Measurements from ENCODE around the gene ATP10A.

ATP10A gene

DNA sequence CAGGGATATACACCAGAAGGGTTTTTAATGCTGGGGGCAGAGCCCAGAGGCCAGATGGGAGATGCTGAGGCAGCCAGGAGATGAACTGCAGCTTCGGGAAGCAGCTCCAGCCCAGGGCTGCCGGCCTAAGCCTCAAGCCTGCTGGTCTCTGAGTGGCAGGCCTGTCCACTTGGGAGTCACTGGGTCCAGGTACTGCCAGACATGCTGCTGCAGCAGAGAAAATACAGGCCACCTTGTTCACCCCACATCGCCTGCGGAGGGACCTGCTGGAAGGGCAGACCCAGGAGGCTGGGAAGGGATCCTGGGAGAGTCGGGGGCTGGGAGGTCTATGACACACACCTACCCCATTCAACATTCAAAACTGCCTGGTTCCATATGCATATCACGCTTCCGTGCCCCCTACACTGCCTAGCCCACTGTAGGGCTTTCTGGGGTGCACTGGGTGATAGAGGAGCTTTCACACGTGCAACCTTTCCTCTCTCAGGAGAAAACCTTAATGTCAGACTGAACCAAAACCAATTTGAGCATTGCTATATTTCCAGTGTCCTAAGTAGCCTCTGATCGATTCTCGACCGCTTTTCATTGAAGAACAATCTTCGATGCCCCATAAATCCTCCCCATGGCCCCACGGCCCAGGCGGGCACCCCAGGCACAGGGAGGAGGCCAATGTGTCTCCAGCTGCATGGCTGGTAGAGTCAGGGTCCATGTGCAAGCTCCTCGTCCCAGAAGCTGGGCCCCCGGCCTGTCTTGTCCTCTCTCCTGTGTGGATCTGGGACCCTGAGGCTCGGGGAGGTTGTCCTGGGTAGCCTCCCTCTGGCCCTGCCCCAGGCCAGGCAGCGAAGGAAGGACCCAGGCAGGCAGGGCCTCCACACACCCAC is 147.4 kb downstream of the ATP10A start:
- DNase-seq = no peak

GRCh38 chr15:25714538-25714840 is 148.6 kb downstream of the ATP10A start:
- no peak for DNase-seq

GRCh38 chr15:25713736-25714537 is 149.2 kb downstream of the ATP10A start:
- DNase-seq = no peak

DNA sequence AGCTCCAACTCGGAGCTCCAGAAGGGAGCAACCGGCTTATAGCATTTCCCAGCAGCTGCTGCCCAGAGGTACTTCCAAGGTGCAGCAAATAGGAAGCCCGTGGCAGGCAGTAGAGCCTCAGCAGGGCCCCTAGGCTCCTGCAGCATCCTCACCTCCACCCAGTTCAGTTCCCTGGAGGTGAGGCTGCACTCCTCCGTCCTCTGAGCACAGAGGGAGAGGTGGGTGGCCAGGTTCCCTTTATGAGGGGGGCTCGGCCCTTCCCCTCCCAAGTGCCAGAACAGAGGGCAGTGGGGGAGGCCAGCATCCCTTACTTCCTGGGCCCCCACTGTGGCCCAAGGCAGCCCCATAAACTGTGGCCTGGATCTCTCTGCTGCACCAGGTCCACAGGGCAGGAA is 150.2 kb downstream of the ATP10A start:
- DNase-seq = no peak

- DNase-seq = no peak
Observed at GRCh38 chr15:25712192-25712960, 150.8 kb downstream of the ATP10A start.

DNA sequence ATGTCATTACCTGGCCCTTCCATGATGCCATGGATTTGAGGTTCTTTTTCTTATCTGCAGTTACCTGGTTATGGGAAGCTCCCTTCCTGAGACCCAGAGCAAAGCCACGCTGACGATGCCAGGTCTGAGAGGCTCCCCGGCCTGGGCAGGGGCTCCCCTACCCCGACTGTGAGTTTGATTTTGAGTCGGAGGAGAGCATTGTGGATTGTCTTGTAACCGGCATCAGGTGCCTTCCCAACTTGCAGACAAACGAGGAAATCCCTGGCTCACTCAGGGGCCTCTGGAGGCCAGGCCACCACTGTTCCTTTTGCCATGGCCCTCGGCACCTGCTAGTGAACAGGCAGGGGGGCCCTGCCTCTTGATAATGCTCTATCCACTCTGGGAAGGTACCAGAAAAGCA is 151.4 kb downstream of the ATP10A start:
- DNase-seq = no peak

GRCh38 chr15:25711164-25711563 is 152.0 kb downstream of the ATP10A start:
- no peak for DNase-seq

DNA sequence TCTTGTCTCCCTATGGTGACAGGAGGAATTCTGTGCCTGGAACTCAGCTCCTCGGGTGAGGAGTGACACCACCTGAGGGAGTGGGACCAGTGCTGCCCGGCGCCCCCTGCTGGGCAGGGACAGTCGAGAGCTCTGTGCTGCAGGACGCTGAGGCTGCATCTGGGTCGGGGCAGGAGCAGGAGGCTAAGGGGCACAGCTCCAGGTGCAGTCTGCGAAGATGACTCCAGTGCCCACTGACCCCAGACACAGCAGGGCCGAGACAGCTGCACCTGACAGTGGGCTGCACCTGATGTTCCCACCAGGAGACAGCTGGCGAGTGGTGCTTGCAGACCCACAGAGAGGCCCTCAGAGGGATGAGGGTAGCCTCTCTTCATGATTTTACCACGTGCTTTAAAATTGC is 152.9 kb downstream of the ATP10A start:
- peak; percentile 28 to 69 (median 54) for DNase-seq

- DNase-seq = no peak
Observed at GRCh38 chr15:25709437-25710159, 153.5 kb downstream of the ATP10A start.

GRCh38 chr15:25708391-25708790 is 154.7 kb downstream of the ATP10A start:
- DNase-seq = no peak

DNA sequence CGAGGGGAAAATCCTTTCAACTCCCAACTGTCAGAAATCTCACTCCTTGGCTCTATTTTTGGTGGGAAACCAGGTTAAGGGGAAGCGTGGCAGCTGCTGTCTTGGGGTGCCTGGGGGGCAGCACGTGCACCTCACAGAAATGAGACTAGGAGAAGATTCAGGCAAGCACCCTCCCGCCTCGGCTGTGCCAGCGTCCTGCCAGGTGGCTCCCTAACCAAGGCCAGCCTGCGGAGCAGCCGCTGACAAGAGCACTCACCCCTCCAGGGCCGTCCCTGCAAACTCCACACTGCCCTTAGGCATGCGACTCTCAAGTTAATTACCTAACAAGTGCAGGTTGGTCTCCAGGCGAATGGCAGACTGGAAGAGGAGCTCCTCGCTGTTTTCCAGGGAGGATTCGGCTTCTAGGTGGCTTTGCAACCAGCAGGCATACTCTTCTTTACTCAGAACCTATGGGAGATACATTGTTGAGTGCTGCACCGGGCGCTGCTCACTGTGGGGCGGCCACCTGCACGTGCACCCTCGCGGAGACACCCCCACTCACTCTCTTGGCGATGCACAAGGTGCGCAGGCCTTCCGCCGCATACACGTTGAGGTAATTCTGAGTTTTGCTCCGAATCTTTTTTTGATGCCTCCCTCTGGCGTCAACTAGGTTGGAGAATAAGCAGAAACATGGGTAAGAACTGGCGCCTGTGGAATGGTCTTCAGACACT is 155.3 kb downstream of the ATP10A start:
- no peak for DNase-seq

- DNase-seq = no peak
Observed at GRCh38 chr15:25706176-25706955, 156.8 kb downstream of the ATP10A start.

GRCh38 chr15:25705433-25706115 is 157.6 kb downstream of the ATP10A start:
- no peak for DNase-seq

DNA sequence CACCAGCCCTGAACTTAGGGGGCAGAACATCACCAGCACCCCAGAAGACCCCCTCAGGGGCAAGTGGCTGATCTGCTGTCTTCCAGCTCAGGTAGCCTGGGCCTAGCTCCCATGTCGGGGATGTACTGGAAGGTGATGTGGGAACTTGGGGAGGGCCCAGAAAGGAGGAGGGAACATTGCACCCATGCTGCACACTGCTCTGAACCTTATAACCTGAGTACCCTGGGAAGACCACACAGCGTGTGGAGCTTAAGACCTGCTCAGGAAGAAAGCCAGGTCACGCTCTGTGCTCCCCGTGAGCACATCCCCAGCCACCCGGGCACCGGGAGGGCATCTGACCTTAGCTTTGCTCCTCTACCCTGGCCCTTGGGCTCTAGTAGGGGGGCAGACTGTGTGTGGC is 159.4 kb downstream of the ATP10A start:
- DNase-seq = no peak

GRCh38 chr15:25701721-25702465 is 161.2 kb downstream of the ATP10A start:
- no peak for DNase-seq

DNA sequence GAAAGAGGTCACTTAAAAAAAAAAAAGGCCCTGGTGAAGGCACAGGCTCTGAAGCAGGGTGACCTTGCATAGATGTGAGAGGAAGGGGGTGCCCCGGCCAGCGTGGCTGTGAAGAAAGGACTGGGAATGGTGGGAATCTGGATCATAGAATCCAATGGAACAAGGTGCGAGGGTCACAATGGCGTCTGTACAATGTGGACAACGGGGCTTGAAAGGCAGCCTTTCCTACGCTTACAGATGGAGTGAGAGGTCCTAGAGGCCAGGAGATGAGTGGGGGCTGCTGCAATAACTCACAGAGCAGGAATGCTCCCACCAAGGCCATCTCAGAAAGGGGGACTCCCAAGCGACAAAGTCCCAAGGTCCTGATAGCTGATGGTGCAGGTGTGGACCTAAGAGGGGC is 162.2 kb downstream of the ATP10A start:
- no peak for DNase-seq

DNA sequence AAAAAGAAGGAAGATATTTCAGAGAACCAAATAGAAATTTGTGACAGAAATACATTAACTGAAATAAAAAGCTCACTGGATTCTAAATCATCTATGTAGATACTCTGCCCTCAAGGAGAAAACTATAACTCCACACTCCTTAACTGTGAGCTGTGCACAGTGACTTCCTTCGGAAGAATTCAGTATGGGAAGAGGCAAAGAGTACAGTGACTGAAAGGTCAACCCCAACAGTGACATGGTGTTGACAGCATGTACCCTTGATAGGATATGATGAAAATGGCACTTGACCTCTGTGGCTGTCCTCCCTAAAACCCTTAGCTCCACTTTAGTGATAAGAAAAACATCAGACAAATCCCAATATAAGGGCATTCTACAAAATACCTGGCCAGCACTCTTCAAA is 165.5 kb downstream of the ATP10A start:
- DNase-seq = no peak

GRCh38 chr15:25695875-25696760 is 167.0 kb downstream of the ATP10A start:
- no peak for DNase-seq

- DNase-seq = no peak
Observed at GRCh38 chr15:25694823-25695312, 168.3 kb downstream of the ATP10A start.

All from suppressor macrophage treated with lipopolysaccharide for 1 hour (primary cell).